ENCODE results near the gene DOCK2.

The DOCK2 gene

GRCh38 chr5:169767938-169768337 is 130.9 kb downstream of the DOCK2 start:
- Histone ChIP-seq H3K4me1 (no peaks in the 10 kb centered on the region), H3K4me3 (no peak overlapping the region), H3K27me3 (ENCODE audit: low read depth) (no peaks in the 10 kb centered on the region), H3K36me3 (replicated peaks) (no peaks in the 10 kb centered on the region), H3K9me3 (no peaks in the 10 kb centered on the region)
- DNase-seq (ENCODE audit: low spot score in 2 of 2), result no peak
- in situ Hi-C loops (cut with MboI; ENCODE audit: low sequenced_read_pairs), result no loop called here

GRCh38 chr5:169768416-169768815 is 131.3 kb downstream of the DOCK2 start:
- Histone ChIP-seq H3K9me3 (no peaks in the 10 kb centered on the region), H3K4me3 (no peak overlapping the region), H3K4me1 (no peaks in the 10 kb centered on the region), H3K36me3 (replicated peaks) (no peaks in the 10 kb centered on the region), H3K27me3 (ENCODE audit: low read depth) (no peaks in the 10 kb centered on the region)
- in situ Hi-C loops (cut with MboI; ENCODE audit: low sequenced_read_pairs), result no loop called here
- no peak for DNase-seq (ENCODE audit: low spot score in 2 of 2)

GRCh38 chr5:169770109-169770508 is 133.0 kb downstream of the DOCK2 start:
- Histone ChIP-seq H3K27me3 (ENCODE audit: low read depth) (no peaks in the 10 kb centered on the region), H3K4me3 (no peak overlapping the region), H3K9me3 (no peaks in the 10 kb centered on the region), H3K4me1 (no peaks in the 10 kb centered on the region), H3K36me3 (replicated peaks) (no peaks in the 10 kb centered on the region)
- in situ Hi-C loops (cut with MboI; ENCODE audit: low sequenced_read_pairs), result no loop called here
- DNase-seq (ENCODE audit: low spot score in 2 of 2), result no peak

- Histone ChIP-seq H3K36me3 (replicated peaks) (no peaks in the 10 kb centered on the region), H3K27me3 (ENCODE audit: low read depth) (no peaks in the 10 kb centered on the region), H3K9me3 (no peaks in the 10 kb centered on the region), H3K4me3 (no peak overlapping the region), H3K4me1 (no peaks in the 10 kb centered on the region)
- in situ Hi-C loops (cut with MboI; ENCODE audit: low sequenced_read_pairs), result no loop called here
- DNase-seq (ENCODE audit: low spot score in 2 of 2), result no peak
These were observed 135.2 kb downstream of the DOCK2 start for GRCh38 chr5:169772256-169772655.

- H3K36me3 ChIP-seq (replicated peaks), result no peaks in the 10 kb centered on the region
- in situ Hi-C loops (cut with MboI; ENCODE audit: low sequenced_read_pairs), result no loop called here
- H3K4me3 ChIP-seq, result no peak overlapping the region
- H3K9me3 ChIP-seq, result no peaks in the 10 kb centered on the region
- no peaks in the 10 kb centered on the region for H3K4me1 ChIP-seq
- DNase-seq (ENCODE audit: low spot score in 2 of 2), result no peak
- no peaks in the 10 kb centered on the region for H3K27me3 ChIP-seq (ENCODE audit: low read depth)
These were observed 135.6 kb downstream of the DOCK2 start for GRCh38 chr5:169772688-169773087.

- Histone ChIP-seq H3K36me3 (replicated peaks) (no peaks in the 10 kb centered on the region), H3K27me3 (ENCODE audit: low read depth) (no peaks in the 10 kb centered on the region), H3K9me3 (no peaks in the 10 kb centered on the region), H3K4me1 (no peaks in the 10 kb centered on the region), H3K4me3 (no peak overlapping the region)
- in situ Hi-C loops (cut with MboI; ENCODE audit: low sequenced_read_pairs), result no loop called here
- DNase-seq (ENCODE audit: low spot score in 2 of 2), result no peak
These were observed 140.1 kb downstream of the DOCK2 start for GRCh38 chr5:169777159-169777558.

- Histone ChIP-seq H3K4me3 (no peak overlapping the region), H3K36me3 (replicated peaks) (no peaks in the 10 kb centered on the region), H3K27me3 (ENCODE audit: low read depth) (no peaks in the 10 kb centered on the region), H3K9me3 (no peaks in the 10 kb centered on the region), H3K4me1 (no peaks in the 10 kb centered on the region)
- no peak for DNase-seq (ENCODE audit: low spot score in 2 of 2)
- in situ Hi-C loops (cut with MboI; ENCODE audit: low sequenced_read_pairs), result no loop called here
These were observed 141.8 kb downstream of the DOCK2 start for GRCh38 chr5:169778622-169779596.

- Histone ChIP-seq H3K4me3 (no peak overlapping the region), H3K36me3 (replicated peaks) (no peaks in the 10 kb centered on the region), H3K4me1 (no peaks in the 10 kb centered on the region), H3K27me3 (ENCODE audit: low read depth) (no peaks in the 10 kb centered on the region), H3K9me3 (no peaks in the 10 kb centered on the region)
- in situ Hi-C loops (cut with MboI; ENCODE audit: low sequenced_read_pairs), result no loop called here
- DNase-seq (ENCODE audit: low spot score in 2 of 2), result no peak
These were observed 144.6 kb downstream of the DOCK2 start for GRCh38 chr5:169781420-169782345.

- Histone ChIP-seq H3K4me1 (no peaks in the 10 kb centered on the region), H3K27me3 (ENCODE audit: low read depth) (no peaks in the 10 kb centered on the region), H3K4me3 (no peak overlapping the region), H3K36me3 (replicated peaks) (no peaks in the 10 kb centered on the region), H3K9me3 (no peaks in the 10 kb centered on the region)
- in situ Hi-C loops (cut with MboI; ENCODE audit: low sequenced_read_pairs), result no loop called here
- DNase-seq (ENCODE audit: low spot score in 2 of 2), result no peak
These were observed 148.9 kb downstream of the DOCK2 start for GRCh38 chr5:169785771-169786618.

- no peaks in the 10 kb centered on the region for H3K9me3 ChIP-seq
- no peaks in the 10 kb centered on the region for H3K4me1 ChIP-seq
- no peaks in the 10 kb centered on the region for H3K27me3 ChIP-seq (ENCODE audit: low read depth)
- in situ Hi-C loops (cut with MboI; ENCODE audit: low sequenced_read_pairs), result no loop called here
- H3K4me3 ChIP-seq, result no peak overlapping the region
- no peak for DNase-seq (ENCODE audit: low spot score in 2 of 2)
- no peaks in the 10 kb centered on the region for H3K36me3 ChIP-seq (replicated peaks)
These were observed 151.1 kb downstream of the DOCK2 start for GRCh38 chr5:169788168-169788567.

GRCh38 chr5:169789417-169789940 is 152.4 kb downstream of the DOCK2 start:
- no peaks in the 10 kb centered on the region for H3K4me1 ChIP-seq
- in situ Hi-C loops (cut with MboI; ENCODE audit: low sequenced_read_pairs), result no loop called here
- no peak for DNase-seq (ENCODE audit: low spot score in 2 of 2)
- no peaks in the 10 kb centered on the region for H3K9me3 ChIP-seq
- no peak overlapping the region for H3K4me3 ChIP-seq
- no peaks in the 10 kb centered on the region for H3K27me3 ChIP-seq (ENCODE audit: low read depth)
- H3K36me3 ChIP-seq (replicated peaks), result no peaks in the 10 kb centered on the region

GRCh38 chr5:169791251-169791650 is 154.2 kb downstream of the DOCK2 start:
- no peaks in the 10 kb centered on the region for H3K27me3 ChIP-seq (ENCODE audit: low read depth)
- no peaks in the 10 kb centered on the region for H3K4me1 ChIP-seq
- no peak for DNase-seq (ENCODE audit: low spot score in 2 of 2)
- no peaks in the 10 kb centered on the region for H3K36me3 ChIP-seq (replicated peaks)
- in situ Hi-C loops (cut with MboI; ENCODE audit: low sequenced_read_pairs), result no loop called here
- no peaks in the 10 kb centered on the region for H3K9me3 ChIP-seq
- H3K4me3 ChIP-seq, result no peak overlapping the region

- in situ Hi-C loops (cut with MboI; ENCODE audit: low sequenced_read_pairs), result no loop called here
- Histone ChIP-seq H3K4me3 (no peak overlapping the region), H3K36me3 (replicated peaks) (no peaks in the 10 kb centered on the region), H3K4me1 (no peaks in the 10 kb centered on the region), H3K9me3 (no peaks in the 10 kb centered on the region), H3K27me3 (ENCODE audit: low read depth) (no peaks in the 10 kb centered on the region)
- no peak for DNase-seq (ENCODE audit: low spot score in 2 of 2)
These were observed 158.3 kb downstream of the DOCK2 start for GRCh38 chr5:169795338-169795737.

Measured in HAP-1 (cell line).